BLaER1 (cell line): ENCODE measurements around the gene PARD3.

Source experiments
- H3K27ac ChIP-seq: shearing (Covaris generic); formaldehyde crosslinking; 2 replicates; pipeline ENCODE4 v1.8.1; 2022
- H3K27me3 ChIP-seq: shearing (Covaris generic); formaldehyde crosslinking; 2 replicates; pipeline ENCODE4 v1.8.1; 2022
- H3K36me3 ChIP-seq: shearing (Covaris generic); formaldehyde crosslinking; 2 replicates; pipeline ENCODE4 v1.8.1; 2022
- H3K4me1 ChIP-seq: shearing (Covaris generic); formaldehyde crosslinking; 2 replicates; pipeline ENCODE4 v1.8.1; 2022
- H3K4me2 ChIP-seq: shearing (Covaris generic); formaldehyde crosslinking; 2 replicates; pipeline ENCODE4 v1.8.1; 2022
- H3K4me3 ChIP-seq: shearing (Covaris generic); formaldehyde crosslinking; 2 replicates; pipeline ENCODE4 v1.8.1; 2022
- H3K9ac ChIP-seq: shearing (Covaris generic); formaldehyde crosslinking; 2 replicates; pipeline ENCODE4 v1.8.1; 2022
- H3K9me3 ChIP-seq: shearing (Covaris generic); formaldehyde crosslinking; 2 replicates; pipeline ENCODE4 v1.8.1; 2022
- H4K20me1 ChIP-seq: shearing (Covaris generic); formaldehyde crosslinking; 2 replicates; pipeline ENCODE4 v1.8.1; 2022
- Cebpa-rat ChIP-seq: shearing (Covaris generic); IDR thresholded peaks from 2 replicates; pipeline ENCODE4 v1.8.1; 2022

The PARD3 gene

DNA sequence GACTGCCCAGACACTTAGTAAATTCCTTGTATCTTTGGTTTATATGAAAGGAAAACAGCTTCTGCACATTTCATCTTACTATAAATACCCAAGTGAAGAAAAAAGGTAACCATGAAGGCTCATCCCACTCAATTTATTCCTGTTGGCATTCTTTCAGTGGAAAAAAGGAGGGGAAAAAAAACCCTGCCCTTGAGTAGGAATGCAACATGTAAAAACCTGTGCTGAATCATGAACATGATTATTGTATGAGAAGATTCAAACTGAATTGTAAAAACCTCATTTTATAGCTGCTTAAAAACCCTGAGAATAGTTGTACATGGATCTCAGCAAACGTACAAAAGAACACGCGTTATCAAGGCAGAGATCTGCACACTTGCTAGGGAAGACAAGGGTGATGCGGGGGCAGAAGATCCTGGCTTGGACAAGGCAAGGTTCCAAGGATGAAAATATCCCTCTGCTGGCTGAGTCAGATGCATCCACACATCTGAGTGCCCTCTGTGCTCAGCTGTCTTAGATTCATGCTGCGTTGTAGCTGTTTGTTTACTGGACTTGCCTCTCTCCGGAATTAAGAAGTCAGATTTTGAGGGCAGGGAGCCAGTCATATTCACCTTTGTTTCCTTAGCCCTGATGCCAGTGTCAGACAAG is 658.2 kb downstream of the PARD3 start:
- Histone ChIP-seq H3K4me3 (no peak overlapping the region), H3K27ac (no peak overlapping the region), H3K27me3 (no peaks in the 10 kb centered on the region), H3K9ac (no peak overlapping the region), H4K20me1 (no peaks in the 10 kb centered on the region), H3K9me3 (peaks cover 4% of the 10 kb centered on the region), H3K36me3 (peaks cover 1% of the 10 kb centered on the region; the same call in 1 of the 2 replicates), H3K4me2 (no peak overlapping the region), H3K4me1 (peaks cover 6% of the 10 kb centered on the region)
- TF ChIP-seq Cebpa-rat = no peak

- no peak overlapping the region for H3K4me3 ChIP-seq
- H3K27ac ChIP-seq = no peak overlapping the region
- no peaks in the 10 kb centered on the region for H3K36me3 ChIP-seq
- no peaks in the 10 kb centered on the region for H3K9me3 ChIP-seq
- H3K9ac ChIP-seq = no peak overlapping the region
- H4K20me1 ChIP-seq = no peaks in the 10 kb centered on the region
- peak overlapping the region; percentile 5; the same call in 1 of the 2 replicates for H3K4me2 ChIP-seq
- H3K27me3 ChIP-seq = no peaks in the 10 kb centered on the region
- peaks cover 6% of the 10 kb centered on the region for H3K4me1 ChIP-seq
- no peak for TF ChIP-seq Cebpa-rat
Observed at GRCh38 chr10:34155812-34156211, 659.3 kb downstream of the PARD3 start.

- Histone ChIP-seq H3K4me2 (no peak overlapping the region), H3K4me1 (peaks cover 6% of the 10 kb centered on the region), H3K9me3 (no peaks in the 10 kb centered on the region), H3K27ac (no peak overlapping the region), H3K4me3 (no peak overlapping the region), H3K27me3 (no peaks in the 10 kb centered on the region), H4K20me1 (no peaks in the 10 kb centered on the region), H3K9ac (no peak overlapping the region), H3K36me3 (no peaks in the 10 kb centered on the region)
- no peak for TF ChIP-seq Cebpa-rat
Observed at GRCh38 chr10:34154383-34154900, 660.7 kb downstream of the PARD3 start.

GRCh38 chr10:34153663-34154382 is 661.3 kb downstream of the PARD3 start:
- Histone ChIP-seq H3K27me3 (no peaks in the 10 kb centered on the region), H3K4me2 (no peak overlapping the region), H3K36me3 (no peaks in the 10 kb centered on the region), H3K27ac (no peak overlapping the region), H3K9ac (no peak overlapping the region), H3K4me1 (peaks cover 6% of the 10 kb centered on the region), H3K9me3 (no peaks in the 10 kb centered on the region), H4K20me1 (no peaks in the 10 kb centered on the region), H3K4me3 (no peak overlapping the region)
- no peak for TF ChIP-seq Cebpa-rat

- no peak overlapping the region for H3K4me3 ChIP-seq
- H3K27ac ChIP-seq = no peak overlapping the region
- no peaks in the 10 kb centered on the region for H3K27me3 ChIP-seq
- H3K9ac ChIP-seq = no peak overlapping the region
- H3K9me3 ChIP-seq = no peaks in the 10 kb centered on the region
- no peaks in the 10 kb centered on the region for H3K36me3 ChIP-seq
- no peaks in the 10 kb centered on the region for H4K20me1 ChIP-seq
- H3K4me1 ChIP-seq = peaks cover 6% of the 10 kb centered on the region
- TF ChIP-seq Cebpa-rat = no peak
- no peak overlapping the region for H3K4me2 ChIP-seq
Observed at GRCh38 chr10:34152434-34152833, 662.7 kb downstream of the PARD3 start.

- H3K27ac ChIP-seq = no peak overlapping the region
- H3K9ac ChIP-seq = no peak overlapping the region
- H3K4me3 ChIP-seq = no peak overlapping the region
- H3K9me3 ChIP-seq = no peaks in the 10 kb centered on the region
- TF ChIP-seq Cebpa-rat = no peak
- H3K27me3 ChIP-seq = no peaks in the 10 kb centered on the region
- H4K20me1 ChIP-seq = no peaks in the 10 kb centered on the region
- no peaks in the 10 kb centered on the region for H3K36me3 ChIP-seq
- H3K4me2 ChIP-seq = no peak overlapping the region
- peaks cover 6% of the 10 kb centered on the region for H3K4me1 ChIP-seq
Observed at GRCh38 chr10:34151931-34152330, 663.2 kb downstream of the PARD3 start.

DNA sequence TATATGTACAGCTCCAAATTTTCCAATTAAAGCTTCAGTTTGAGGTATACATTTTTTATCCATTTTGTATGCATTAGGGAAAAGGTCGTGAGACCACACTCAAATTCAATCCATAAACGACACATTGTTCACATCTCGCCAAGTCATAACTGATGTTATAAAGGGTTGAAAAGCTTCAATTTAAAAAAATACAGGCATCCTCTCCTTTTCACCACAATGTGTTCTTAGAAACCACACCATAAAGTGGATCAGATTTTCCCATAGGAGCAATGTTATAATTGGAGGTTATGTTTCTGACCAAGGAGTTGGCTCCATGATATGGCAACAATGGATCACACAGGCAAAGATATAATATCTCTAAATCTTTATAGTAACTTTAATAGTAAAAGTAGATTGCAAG is 663.6 kb downstream of the PARD3 start:
- Histone ChIP-seq H4K20me1 (no peaks in the 10 kb centered on the region), H3K9me3 (no peaks in the 10 kb centered on the region), H3K4me1 (peaks cover 6% of the 10 kb centered on the region), H3K4me3 (no peak overlapping the region), H3K27ac (no peak overlapping the region), H3K27me3 (no peaks in the 10 kb centered on the region), H3K4me2 (no peak overlapping the region), H3K36me3 (no peaks in the 10 kb centered on the region), H3K9ac (no peak overlapping the region)
- no peak for TF ChIP-seq Cebpa-rat

DNA sequence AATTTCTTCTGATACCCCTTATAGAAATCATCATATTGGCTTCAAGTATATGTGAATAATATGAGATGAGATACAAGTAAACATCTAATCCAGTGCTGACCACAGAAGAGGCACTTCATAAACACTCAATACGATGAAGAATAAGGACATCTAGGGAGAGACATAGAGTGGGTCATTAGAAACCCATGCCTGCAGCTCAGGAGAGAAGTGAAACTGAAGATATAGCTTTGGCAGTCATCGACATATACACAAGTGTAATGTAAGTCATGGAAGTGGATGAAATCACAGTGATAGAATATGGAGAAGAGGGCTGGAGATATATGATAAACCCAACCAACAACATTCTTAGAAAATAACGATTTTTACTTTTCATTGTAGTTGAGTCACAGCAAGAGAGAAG is 665.0 kb downstream of the PARD3 start:
- no peak overlapping the region for H3K9ac ChIP-seq
- H3K4me1 ChIP-seq = no peaks in the 10 kb centered on the region
- no peaks in the 10 kb centered on the region for H3K27me3 ChIP-seq
- no peak for TF ChIP-seq Cebpa-rat
- H3K9me3 ChIP-seq = no peaks in the 10 kb centered on the region
- no peak overlapping the region for H3K4me2 ChIP-seq
- H3K36me3 ChIP-seq = no peaks in the 10 kb centered on the region
- no peak overlapping the region for H3K27ac ChIP-seq
- no peaks in the 10 kb centered on the region for H4K20me1 ChIP-seq
- H3K4me3 ChIP-seq = no peak overlapping the region

DNA sequence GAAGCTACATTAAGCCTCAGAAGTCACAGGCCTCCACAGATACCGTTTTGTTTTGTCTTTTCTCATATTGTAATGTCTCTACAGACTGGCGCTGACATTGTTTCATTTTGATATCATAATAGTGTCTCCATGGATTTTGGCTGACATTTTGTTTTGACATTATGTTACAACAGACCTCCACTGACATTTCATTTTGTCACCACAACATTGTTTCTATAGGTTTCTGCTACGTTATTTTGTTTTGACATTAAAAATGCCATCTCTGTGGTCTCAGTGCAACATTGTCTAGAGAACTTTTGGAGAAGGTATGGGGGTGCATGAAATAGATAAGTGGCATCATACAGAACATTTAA is 666.8 kb downstream of the PARD3 start:
- no peak overlapping the region for H3K4me3 ChIP-seq
- H4K20me1 ChIP-seq = no peaks in the 10 kb centered on the region

GRCh38 chr10:34147641-34148304 is 667.3 kb downstream of the PARD3 start:
- H3K9me3 ChIP-seq = no peaks in the 10 kb centered on the region
- H3K4me2 ChIP-seq = no peak overlapping the region
- no peaks in the 10 kb centered on the region for H4K20me1 ChIP-seq
- H3K4me1 ChIP-seq = no peaks in the 10 kb centered on the region
- no peak for TF ChIP-seq Cebpa-rat
- H3K4me3 ChIP-seq = no peak overlapping the region
- H3K27ac ChIP-seq = no peak overlapping the region
- no peak overlapping the region for H3K9ac ChIP-seq
- no peaks in the 10 kb centered on the region for H3K36me3 ChIP-seq
- H3K27me3 ChIP-seq = no peaks in the 10 kb centered on the region

More for the DNA sequence above, 666.8 kb downstream of the PARD3 start:
- Histone ChIP-seq H3K27ac (no peak overlapping the region), H3K9ac (no peak overlapping the region), H3K4me2 (no peak overlapping the region), H3K36me3 (no peaks in the 10 kb centered on the region), H3K27me3 (no peaks in the 10 kb centered on the region), H3K9me3 (no peaks in the 10 kb centered on the region), H3K4me1 (no peaks in the 10 kb centered on the region)
- TF ChIP-seq Cebpa-rat = no peak
